Osteocyte (in vitro differentiated cells): ENCODE measurements around the gene PKHD1. TPM values are rescaled to one million over a fixed set of nuclear protein-coding genes. Genes with fewer than 3 reads are reported as not detected.

ENCODE experiments used
- DNase-seq: peaks from one replicate; pipeline ENCODE4 v3.0.0; 2021; ENCODE audit warnings: mixed read lengths; ENCODE audit not compliant: unreplicated experiment; ENCODE audit errors: extremely low spot score
- H3K27ac Mint-ChIP-seq: one replicate; pipeline ENCODE4 v1.8.0; 2021; ENCODE audit warnings: mild to moderate bottlenecking, mixed read lengths; ENCODE audit not compliant: unreplicated experiment
- H3K27me3 Mint-ChIP-seq: one replicate; pipeline ENCODE4 v1.8.0; 2021; ENCODE audit warnings: mixed read lengths; ENCODE audit not compliant: unreplicated experiment
- H3K36me3 Mint-ChIP-seq: one replicate; pipeline ENCODE4 v1.8.0; 2021; ENCODE audit warnings: mixed read lengths; ENCODE audit not compliant: unreplicated experiment
- H3K4me1 Mint-ChIP-seq: one replicate; pipeline ENCODE4 v1.8.0; 2021; ENCODE audit warnings: mixed read lengths; ENCODE audit not compliant: unreplicated experiment
- H3K4me3 Mint-ChIP-seq: one replicate; pipeline ENCODE4 v1.8.0; 2021; ENCODE audit warnings: mild to moderate bottlenecking, moderate library complexity, mixed read lengths; ENCODE audit not compliant: unreplicated experiment
- H3K9me3 Mint-ChIP-seq: one replicate; pipeline ENCODE4 v1.8.0; 2021; ENCODE audit warnings: mixed read lengths; ENCODE audit not compliant: unreplicated experiment
- total RNA-seq: library from RNA; stranded (reverse); gene quantifications from 2 replicates; pipeline ENCODE4 v1.2.1, GENCODE V29; 2021
- TF ChIP-seq, protein P1 (sequence below): fragments of 200-600 bp; sonication (generic); IDR thresholded peaks from 2 replicates; pipeline ENCODE4 v1.5.0; 2021; ENCODE audit warnings: antibody characterized with exemption, mild to moderate bottlenecking, moderate library complexity

PKHD1 gene
- total RNA-seq, 1 donor from 2014 or later, result not detected

DNA sequence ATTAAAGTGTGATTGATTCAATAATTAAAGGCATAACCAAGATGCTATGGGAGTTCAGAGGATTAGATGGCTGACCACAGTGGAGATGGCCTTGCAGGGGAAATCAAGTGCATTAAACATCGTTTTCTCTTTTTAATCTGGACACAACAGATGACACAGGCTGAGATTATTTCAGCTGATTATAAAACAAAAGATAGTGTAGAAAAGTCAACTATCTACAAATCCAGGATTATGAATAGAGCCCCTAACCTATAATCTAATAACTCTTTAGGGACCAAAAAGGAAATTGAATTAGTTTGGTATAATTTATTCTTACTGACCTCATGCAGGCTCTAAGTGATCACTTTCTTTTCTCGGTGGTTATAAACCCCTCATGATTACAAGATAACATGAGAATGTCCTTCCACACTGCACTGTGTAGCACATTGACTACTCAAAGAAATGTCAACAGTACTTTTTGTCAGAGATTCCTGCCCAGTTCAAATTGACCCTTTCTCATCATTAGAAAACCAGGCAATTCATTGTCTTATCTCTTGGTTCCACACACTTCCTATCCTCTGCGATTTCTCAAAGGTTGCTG lies 122.1 kb downstream of the PKHD1 start:
- Mint-ChIP-seq H3K4me1 (no peaks in the 10 kb centered on the region), H3K27ac (no peak overlapping the region), H3K9me3 (no peaks in the 10 kb centered on the region), H3K36me3 (no peaks in the 10 kb centered on the region), H3K27me3 (peaks cover 30% of the 10 kb centered on the region), H3K4me3 (no peak overlapping the region)
- TF ChIP-seq, protein P1, sequence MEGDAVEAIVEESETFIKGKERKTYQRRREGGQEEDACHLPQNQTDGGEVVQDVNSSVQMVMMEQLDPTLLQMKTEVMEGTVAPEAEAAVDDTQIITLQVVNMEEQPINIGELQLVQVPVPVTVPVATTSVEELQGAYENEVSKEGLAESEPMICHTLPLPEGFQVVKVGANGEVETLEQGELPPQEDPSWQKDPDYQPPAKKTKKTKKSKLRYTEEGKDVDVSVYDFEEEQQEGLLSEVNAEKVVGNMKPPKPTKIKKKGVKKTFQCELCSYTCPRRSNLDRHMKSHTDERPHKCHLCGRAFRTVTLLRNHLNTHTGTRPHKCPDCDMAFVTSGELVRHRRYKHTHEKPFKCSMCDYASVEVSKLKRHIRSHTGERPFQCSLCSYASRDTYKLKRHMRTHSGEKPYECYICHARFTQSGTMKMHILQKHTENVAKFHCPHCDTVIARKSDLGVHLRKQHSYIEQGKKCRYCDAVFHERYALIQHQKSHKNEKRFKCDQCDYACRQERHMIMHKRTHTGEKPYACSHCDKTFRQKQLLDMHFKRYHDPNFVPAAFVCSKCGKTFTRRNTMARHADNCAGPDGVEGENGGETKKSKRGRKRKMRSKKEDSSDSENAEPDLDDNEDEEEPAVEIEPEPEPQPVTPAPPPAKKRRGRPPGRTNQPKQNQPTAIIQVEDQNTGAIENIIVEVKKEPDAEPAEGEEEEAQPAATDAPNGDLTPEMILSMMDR, result no peak
- DNase-seq, result no peak

DNA sequence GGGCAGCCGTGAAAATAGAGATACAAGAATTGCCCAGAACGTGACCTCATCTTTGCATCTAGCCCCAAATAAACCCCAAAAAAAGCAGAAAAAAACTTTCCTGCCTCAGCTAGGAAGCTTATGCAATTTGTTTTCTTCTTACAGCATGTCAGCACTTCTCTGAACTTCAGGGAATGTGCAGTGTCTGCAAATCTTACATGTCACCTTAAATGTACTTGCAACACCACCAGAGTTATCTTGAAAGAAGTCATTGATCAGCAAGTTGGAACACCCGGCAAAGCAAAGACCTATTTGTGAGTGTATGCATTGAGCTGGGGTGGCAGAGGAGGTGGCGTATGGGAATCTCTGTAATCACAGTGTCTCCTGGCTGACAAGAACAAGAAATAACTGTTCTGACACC lies 123.4 kb downstream of the PKHD1 start:
- no peaks in the 10 kb centered on the region for H3K4me1 Mint-ChIP-seq
- TF ChIP-seq, protein P1, result no peak
- no peak overlapping the region for H3K4me3 Mint-ChIP-seq
- H3K27ac Mint-ChIP-seq, result no peak overlapping the region
- no peaks in the 10 kb centered on the region for H3K36me3 Mint-ChIP-seq
- peaks cover 32% of the 10 kb centered on the region for H3K27me3 Mint-ChIP-seq
- H3K9me3 Mint-ChIP-seq, result no peaks in the 10 kb centered on the region
- DNase-seq, result no peak

DNA sequence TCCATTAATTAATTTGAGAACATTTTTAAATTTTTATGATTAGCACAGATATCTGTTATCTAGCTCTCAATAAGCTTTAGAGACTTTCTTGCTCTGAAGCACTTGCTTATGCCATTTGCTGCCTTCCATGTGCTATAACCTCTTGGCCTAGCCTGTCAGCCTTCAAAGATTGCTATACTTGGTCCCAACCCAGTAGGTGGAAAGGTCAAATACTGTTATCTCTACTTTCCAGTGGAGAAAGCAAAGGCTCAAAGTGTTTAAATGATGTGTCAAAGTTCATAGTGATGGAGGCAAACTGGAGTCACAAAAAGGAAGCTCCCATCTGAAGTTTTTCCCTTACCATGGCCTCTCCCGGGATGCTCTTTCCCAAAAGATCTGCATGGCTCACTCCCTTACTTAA lies 125.1 kb downstream of the PKHD1 start:
- Mint-ChIP-seq H3K27me3 (peaks cover 32% of the 10 kb centered on the region), H3K27ac (no peak overlapping the region), H3K4me1 (no peaks in the 10 kb centered on the region), H3K36me3 (no peaks in the 10 kb centered on the region), H3K9me3 (no peaks in the 10 kb centered on the region), H3K4me3 (no peak overlapping the region)
- DNase-seq, result no peak
- TF ChIP-seq, protein P1, result no peak

DNA sequence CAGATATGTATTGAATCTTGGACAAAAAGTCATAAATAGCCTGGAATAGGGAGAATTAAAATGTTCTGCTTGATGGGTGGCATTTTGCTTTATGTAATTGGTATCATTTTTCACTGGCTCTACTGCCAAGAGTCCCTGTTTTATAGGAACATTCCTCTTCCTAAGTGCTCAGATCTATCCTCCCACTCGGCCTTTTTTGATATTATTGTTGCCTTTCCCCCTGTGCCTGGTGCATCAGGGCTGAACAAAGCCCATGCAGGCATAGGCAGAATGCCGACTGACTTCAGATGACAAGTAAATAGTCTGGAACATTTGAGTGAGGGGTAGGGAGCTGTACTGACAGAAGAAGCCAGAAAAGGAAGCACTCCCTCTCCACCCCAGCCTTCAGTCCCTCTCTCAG lies 127.0 kb downstream of the PKHD1 start:
- Mint-ChIP-seq H3K27me3 (peaks cover 22% of the 10 kb centered on the region), H3K9me3 (no peaks in the 10 kb centered on the region), H3K4me1 (no peaks in the 10 kb centered on the region), H3K36me3 (no peaks in the 10 kb centered on the region), H3K4me3 (no peak overlapping the region), H3K27ac (no peak overlapping the region)
- DNase-seq, result no peak
- TF ChIP-seq, protein P1, result no peak

DNA sequence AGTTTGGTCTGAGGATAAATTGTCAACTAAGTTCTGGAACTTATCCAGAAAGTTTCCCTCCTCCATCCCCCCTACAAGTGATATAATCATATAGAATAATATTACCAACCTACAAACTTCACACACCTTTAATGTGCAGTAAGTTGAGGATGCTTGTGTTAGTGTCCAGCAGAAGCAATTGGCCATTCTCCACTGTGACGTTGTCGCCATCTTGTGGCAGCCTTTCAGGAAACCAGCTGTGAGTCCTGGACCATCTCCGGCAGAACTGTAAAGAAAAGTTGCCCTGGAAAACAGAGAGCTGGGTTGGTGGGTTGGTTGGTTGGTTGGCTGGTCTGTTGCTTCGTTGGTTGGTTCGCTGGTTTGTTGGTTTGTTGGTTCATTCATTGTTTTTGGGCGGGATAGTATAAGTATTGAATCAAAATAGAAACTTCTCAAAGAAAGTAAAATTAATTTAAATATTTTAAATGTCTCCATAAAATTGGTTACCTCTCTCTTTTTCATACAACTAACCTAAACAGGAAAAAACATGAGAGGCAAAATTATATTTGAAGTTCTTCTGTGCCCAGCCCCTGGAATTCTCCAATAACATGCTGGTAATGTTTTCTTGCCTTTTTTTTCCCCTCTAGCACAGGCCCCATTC lies 127.5 kb downstream of the PKHD1 start:
- no peak overlapping the region for H3K27ac Mint-ChIP-seq
- no peaks in the 10 kb centered on the region for H3K9me3 Mint-ChIP-seq
- TF ChIP-seq, protein P1, result peak; percentile 83
- DNase-seq, result peak; percentile 87
- no peaks in the 10 kb centered on the region for H3K4me1 Mint-ChIP-seq
- no peak overlapping the region for H3K4me3 Mint-ChIP-seq
- peaks cover 18% of the 10 kb centered on the region for H3K27me3 Mint-ChIP-seq
- H3K36me3 Mint-ChIP-seq, result no peaks in the 10 kb centered on the region
